Upper lobe of right lung (tissue), 1 donor: Measurements from ENCODE around the gene DYNLRB2. TPM values are rescaled to one million over a fixed set of nuclear protein-coding genes. Genes with fewer than 3 reads are reported as not detected.

Source experiments
- ATAC-seq: fragments of 200-7000 bp; cut with Tn5 transposase; one replicate; pipeline ENCODE4 v1.9.1; 2020; ENCODE audit warnings: mild to moderate bottlenecking, moderate library complexity
- DNase-seq: peaks from one replicate; pipeline ENCODE4 v3.0.0-alpha.2; 2020
- H3K27ac ChIP-seq: fragments of 200-600 bp; one replicate; pipeline ENCODE4 v1.8.0; 2022
- H3K27me3 ChIP-seq: fragments of 200-600 bp; one replicate; pipeline ENCODE4 v1.8.0; 2022; ENCODE audit warnings: mild to moderate bottlenecking
- H3K36me3 ChIP-seq: fragments of 200-600 bp; one replicate; pipeline ENCODE4 v1.8.0; 2022
- H3K4me1 ChIP-seq: fragments of 200-600 bp; one replicate; pipeline ENCODE4 v1.8.0; 2022
- H3K4me3 ChIP-seq: fragments of 200-600 bp; one replicate; pipeline ENCODE4 v1.8.0; 2022; ENCODE audit warnings: mild to moderate bottlenecking
- H3K9me3 ChIP-seq: fragments of 200-600 bp; one replicate; pipeline ENCODE4 v1.8.0; 2022
- intact Hi-C: fragments of 100-400 bp; cut with DNase I; formaldehyde crosslinking; loops from one replicate; pipeline ENCODE4 v1.11.0; 2022
- total RNA-seq: library from RNA; stranded (reverse); fragmentation: NEBNext Ultra II Directional; extraction: Animal tissue kit (Norgen Biotek cat#: 25700); gene quantifications from one replicate; pipeline ENCODE4 v1.2.1, GENCODE V29; 2021
- TF ChIP-seq, protein P1 (sequence below): fragments of 200-600 bp; IDR thresholded peaks from one replicate; pipeline ENCODE4 v1.8.0; 2022; ENCODE audit warnings: antibody characterized with exemption
- donor health status: DM: no; HTN: yes; CAD: no; lungs with severe emphysema.

DYNLRB2 gene
- total RNA-seq, 1 donor from 2014 or later: not detected

DNA sequence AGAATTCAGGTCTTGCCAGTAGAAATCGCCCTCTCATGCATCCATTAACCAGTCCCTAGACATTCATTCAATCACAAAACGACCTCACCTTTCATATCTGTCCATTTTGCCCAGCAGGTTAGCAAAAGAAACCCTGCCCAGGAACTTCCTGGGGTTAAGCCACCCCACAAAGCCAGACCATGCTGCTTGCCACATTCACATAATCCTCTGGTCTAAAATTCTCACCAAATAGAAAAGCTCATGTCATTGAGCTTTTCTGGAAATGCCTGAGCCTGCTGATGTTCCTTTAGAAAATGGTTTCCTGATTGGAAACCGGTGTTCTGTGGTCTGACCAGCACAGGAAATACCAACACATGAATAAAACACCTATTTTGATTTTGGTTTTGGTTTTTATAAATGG lies 21.6 kb upstream of the DYNLRB2 start:
- ATAC-seq (no peak), DNase-seq (no peak)
- H3K27ac ChIP-seq: no peak overlapping the region
- no peaks in the 10 kb centered on the region for H3K4me1 ChIP-seq
- TF ChIP-seq, protein P1, sequence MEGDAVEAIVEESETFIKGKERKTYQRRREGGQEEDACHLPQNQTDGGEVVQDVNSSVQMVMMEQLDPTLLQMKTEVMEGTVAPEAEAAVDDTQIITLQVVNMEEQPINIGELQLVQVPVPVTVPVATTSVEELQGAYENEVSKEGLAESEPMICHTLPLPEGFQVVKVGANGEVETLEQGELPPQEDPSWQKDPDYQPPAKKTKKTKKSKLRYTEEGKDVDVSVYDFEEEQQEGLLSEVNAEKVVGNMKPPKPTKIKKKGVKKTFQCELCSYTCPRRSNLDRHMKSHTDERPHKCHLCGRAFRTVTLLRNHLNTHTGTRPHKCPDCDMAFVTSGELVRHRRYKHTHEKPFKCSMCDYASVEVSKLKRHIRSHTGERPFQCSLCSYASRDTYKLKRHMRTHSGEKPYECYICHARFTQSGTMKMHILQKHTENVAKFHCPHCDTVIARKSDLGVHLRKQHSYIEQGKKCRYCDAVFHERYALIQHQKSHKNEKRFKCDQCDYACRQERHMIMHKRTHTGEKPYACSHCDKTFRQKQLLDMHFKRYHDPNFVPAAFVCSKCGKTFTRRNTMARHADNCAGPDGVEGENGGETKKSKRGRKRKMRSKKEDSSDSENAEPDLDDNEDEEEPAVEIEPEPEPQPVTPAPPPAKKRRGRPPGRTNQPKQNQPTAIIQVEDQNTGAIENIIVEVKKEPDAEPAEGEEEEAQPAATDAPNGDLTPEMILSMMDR: no peak
- no peaks in the 10 kb centered on the region for H3K36me3 ChIP-seq
- peaks cover 9% of the 10 kb centered on the region for H3K27me3 ChIP-seq
- intact Hi-C loops: no loop called here
- H3K9me3 ChIP-seq: no peaks in the 10 kb centered on the region
- H3K4me3 ChIP-seq: no peak overlapping the region

DNA sequence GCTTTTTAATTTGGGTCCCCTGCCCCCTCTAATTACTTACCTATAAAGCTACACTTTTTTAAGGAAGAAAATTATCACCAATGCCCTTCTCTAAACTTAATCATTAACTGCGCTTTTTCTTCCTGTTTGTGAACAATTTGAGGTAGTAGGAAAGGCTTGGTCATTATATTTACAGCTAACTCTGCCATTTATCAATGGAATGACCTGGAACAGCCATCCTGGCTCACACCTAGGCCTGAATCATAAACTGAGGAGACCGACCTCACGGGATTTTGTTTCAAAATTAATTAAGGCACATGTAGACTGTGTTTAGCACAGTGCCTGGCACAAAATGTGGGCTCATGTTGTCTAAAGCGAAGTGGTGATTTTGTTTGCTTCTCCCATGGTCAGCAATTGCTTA lies 15.4 kb upstream of the DYNLRB2 start:
- no peaks in the 10 kb centered on the region for H3K36me3 ChIP-seq
- DNase-seq (no peak), ATAC-seq (no peak)
- H3K9me3 ChIP-seq: no peaks in the 10 kb centered on the region
- no peak overlapping the region for H3K4me3 ChIP-seq
- intact Hi-C loops: no loop called here
- no peaks in the 10 kb centered on the region for H3K4me1 ChIP-seq
- no peak overlapping the region for H3K27ac ChIP-seq
- TF ChIP-seq, protein P1: no peak
- no peaks in the 10 kb centered on the region for H3K27me3 ChIP-seq

DNA sequence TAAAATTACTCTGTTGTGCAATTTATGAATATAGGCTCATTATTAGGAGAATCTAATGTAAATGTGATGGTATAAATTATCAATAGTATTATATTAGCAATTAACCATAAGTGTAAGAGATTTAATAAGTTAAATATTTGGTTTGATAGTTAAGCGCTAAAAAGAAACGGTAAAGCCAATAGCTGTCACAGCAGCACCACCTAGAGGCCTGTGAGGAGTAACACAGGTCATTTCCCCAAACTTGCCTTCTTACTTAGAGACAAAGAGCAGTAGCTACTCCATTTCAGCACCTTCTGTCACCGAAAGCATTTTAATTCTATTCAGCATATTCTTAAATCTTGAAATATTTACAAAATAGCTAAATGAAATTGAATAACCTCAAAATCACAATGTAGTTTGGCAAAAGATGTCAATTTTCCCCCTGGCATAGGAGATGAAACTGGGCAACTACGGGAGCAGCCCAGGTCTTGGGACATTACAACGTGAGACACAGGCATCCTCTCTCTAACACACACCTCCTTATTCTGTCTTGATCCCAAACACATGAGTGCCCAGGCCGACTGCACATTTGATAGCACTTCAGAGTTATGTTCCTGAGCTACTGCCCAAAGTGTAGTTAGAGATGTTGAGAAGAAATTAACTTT lies 14.3 kb upstream of the DYNLRB2 start:
- DNase-seq (no peak), ATAC-seq (peak; percentile 89)
- TF ChIP-seq, protein P1: peak; percentile 90
- no peaks in the 10 kb centered on the region for H3K36me3 ChIP-seq
- intact Hi-C loops: no loop called here
- H3K27me3 ChIP-seq: no peaks in the 10 kb centered on the region
- no peak overlapping the region for H3K27ac ChIP-seq
- no peak overlapping the region for H3K4me3 ChIP-seq
- no peaks in the 10 kb centered on the region for H3K9me3 ChIP-seq
- no peaks in the 10 kb centered on the region for H3K4me1 ChIP-seq

DNA sequence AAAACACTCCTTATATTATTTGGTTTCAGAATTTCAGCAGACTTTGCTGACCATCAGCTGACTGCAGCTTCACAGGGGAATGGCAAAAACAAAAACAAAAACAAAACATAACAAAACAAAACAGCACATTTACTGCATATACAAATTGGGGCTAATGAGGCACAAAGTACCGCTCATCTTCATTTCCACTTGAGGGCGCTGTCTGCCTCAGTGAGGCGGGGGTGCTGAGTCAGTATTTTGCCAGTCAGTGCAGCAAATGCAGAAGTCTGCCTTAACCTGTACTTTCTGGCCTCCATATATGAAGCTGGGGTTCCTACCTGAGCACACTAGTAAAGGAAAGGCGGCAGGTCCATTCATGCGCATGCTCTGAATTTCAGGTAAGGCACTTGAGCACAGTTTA lies 13.5 kb upstream of the DYNLRB2 start:
- no peaks in the 10 kb centered on the region for H3K36me3 ChIP-seq
- TF ChIP-seq, protein P1: peak; percentile 35
- no peak overlapping the region for H3K27ac ChIP-seq
- peak; percentile 77 for ATAC-seq
- no peak overlapping the region for H3K4me3 ChIP-seq
- no peaks in the 10 kb centered on the region for H3K4me1 ChIP-seq
- no peaks in the 10 kb centered on the region for H3K9me3 ChIP-seq
- no peaks in the 10 kb centered on the region for H3K27me3 ChIP-seq
- intact Hi-C loops: no loop called here
- DNase-seq: no peak

DNA sequence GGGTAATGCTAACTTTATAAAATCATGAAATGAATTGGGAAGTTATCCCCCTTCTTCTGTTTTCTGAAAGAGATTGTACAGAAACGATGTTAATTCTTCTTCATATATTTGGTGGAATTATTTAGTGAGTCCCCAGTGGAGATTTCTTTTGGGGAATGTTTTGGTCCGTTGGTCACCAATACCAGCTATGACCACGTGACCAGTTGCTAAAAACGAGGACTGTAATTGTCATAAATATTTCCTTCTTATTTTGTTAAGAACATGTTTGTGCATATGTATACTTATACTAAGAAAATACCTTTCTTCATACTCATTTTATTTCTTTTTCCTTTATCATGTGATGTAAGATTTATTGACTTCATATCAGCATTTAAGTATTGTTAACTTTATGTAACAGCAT lies 10.3 kb upstream of the DYNLRB2 start:
- Histone ChIP-seq H3K4me1 (no peaks in the 10 kb centered on the region), H3K27me3 (peaks cover 12% of the 10 kb centered on the region), H3K4me3 (no peak overlapping the region), H3K9me3 (no peaks in the 10 kb centered on the region), H3K27ac (no peak overlapping the region), H3K36me3 (no peaks in the 10 kb centered on the region)
- intact Hi-C loops: no loop called here
- TF ChIP-seq, protein P1: no peak
- no peak for ATAC-seq
- DNase-seq: no peak

DNA sequence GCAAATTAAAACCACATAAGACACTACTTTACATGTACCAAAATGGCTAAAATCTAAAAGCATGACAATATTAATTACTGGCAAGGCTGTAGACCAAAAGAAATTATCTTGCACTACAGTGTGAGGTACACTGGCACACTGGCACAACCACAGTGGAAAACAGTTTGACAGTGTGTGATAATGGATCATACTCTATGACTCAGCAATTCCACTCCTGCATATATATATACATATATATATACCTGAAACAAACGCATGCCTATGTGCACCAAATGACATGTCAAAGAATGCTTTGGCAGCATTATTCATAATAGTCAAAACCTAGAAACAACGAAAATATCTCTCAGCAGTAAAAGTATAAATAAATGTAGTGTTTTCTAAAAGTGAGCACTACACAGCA lies 4.6 kb upstream of the DYNLRB2 start:
- Histone ChIP-seq H3K9me3 (no peaks in the 10 kb centered on the region), H3K36me3 (no peaks in the 10 kb centered on the region), H3K4me3 (no peak overlapping the region), H3K27ac (no peak overlapping the region), H3K4me1 (no peaks in the 10 kb centered on the region), H3K27me3 (peaks cover 30% of the 10 kb centered on the region)
- intact Hi-C loops: no loop called here
- TF ChIP-seq, protein P1: no peak
- DNase-seq (no peak), ATAC-seq (no peak)
